PC-9 (cell line): Measurements from ENCODE around the gene CTIF. TPM values are rescaled to one million over a fixed set of nuclear protein-coding genes. Genes with fewer than 3 reads are reported as not detected.

ENCODE experiments used
- BruUV-seq: library from RNA; stranded (reverse); fragments of 400-500 nt; replicated peaks from 2 replicates; lab custom pipeline; 2021; lab: Mats Ljungman, UMichigan
- CTCF ChIA-PET: fragments of 300-600 bp; sonication (Branson Sonifier 250); formaldehyde crosslinking; loops from one replicate; lab custom pipeline; 2022; ENCODE audit warnings: antibody characterized with exemption; lab: Charles Lee
- POLR2A ChIA-PET: fragments of 300-600 bp; sonication (Branson Sonifier 250); formaldehyde crosslinking; loops from one replicate; lab custom pipeline; 2022; ENCODE audit warnings: antibody characterized with exemption; ENCODE audit not compliant: unreplicated experiment; lab: Charles Lee
- DNase-seq, 2 experiments: peaks; one replicate each; pipeline versions ENCODE4 v3.0.0 to v3.0.0-alpha.2; 2015 to 2022; ENCODE audit warnings: mixed read lengths in 1 of 2
- H2AFZ ChIP-seq: fragments of 200-600 bp; sonication (generic); 2 replicates; pipeline ENCODE4 v1.8.1; 2017; ENCODE audit warnings: antibody characterized with exemption
- H3F3A ChIP-seq: fragments of 200-600 bp; sonication (generic); 2 replicates; pipeline ENCODE4 v1.8.1; 2017; ENCODE audit warnings: antibody characterized with exemption, mild to moderate bottlenecking, low read depth; ENCODE audit not compliant: insufficient read depth
- H3K27ac ChIP-seq: fragments of 200-600 bp; sonication (generic); 2 replicates; pipeline ENCODE4 v1.6.1; 2016; ENCODE audit warnings: mixed run types
- H3K27me3 ChIP-seq: fragments of 200-600 bp; sonication (generic); 2 replicates; pipeline ENCODE4 v1.6.1; 2016; ENCODE audit warnings: low read depth, mixed run types; ENCODE audit not compliant: insufficient read depth
- H3K36me3 ChIP-seq: fragments of 200-600 bp; sonication (generic); 2 replicates; pipeline ENCODE4 v1.6.1; 2016; ENCODE audit warnings: low read depth, mixed run types
- H3K4me1 ChIP-seq: fragments of 200-600 bp; sonication (generic); replicated peaks from 2 replicates; pipeline ENCODE4 v1.6.1; 2016; ENCODE audit warnings: mixed run types; ENCODE audit not compliant: insufficient read depth
- H3K4me2 ChIP-seq: fragments of 200-600 bp; sonication (generic); 2 replicates; pipeline ENCODE4 v1.6.1; 2017; ENCODE audit warnings: mixed run types
- H3K4me3 ChIP-seq: fragments of 200-600 bp; sonication (generic); 2 replicates; pipeline ENCODE4 v1.6.1; 2016; ENCODE audit warnings: mixed run types
- H3K79me2 ChIP-seq: fragments of 200-600 bp; sonication (generic); 2 replicates; pipeline ENCODE4 v1.6.1; 2017; ENCODE audit warnings: low read depth, mixed run types
- H3K9me2 ChIP-seq: fragments of 200-600 bp; sonication (generic); 2 replicates; pipeline ENCODE4 v1.8.1; 2017; ENCODE audit warnings: mild to moderate bottlenecking; ENCODE audit not compliant: insufficient read depth
- H3K9me3 ChIP-seq: fragments of 200-600 bp; sonication (generic); 2 replicates; pipeline ENCODE4 v1.8.1; 2016; ENCODE audit warnings: low read depth; ENCODE audit not compliant: insufficient read depth
- H4K20me1 ChIP-seq: fragments of 200-600 bp; sonication (generic); 2 replicates; pipeline ENCODE4 v1.8.1; 2017; ENCODE audit not compliant: insufficient read depth
- EZH2 ChIP-seq: fragments of 200-600 bp; sonication (generic); IDR thresholded peaks from 2 replicates; pipeline ENCODE4 v1.8.0; 2017; ENCODE audit warnings: antibody characterized with exemption, low read depth
- intact Hi-C: fragments of 100-400 bp; cut with micrococcal nuclease; formaldehyde crosslinking; loops from one replicate; pipeline ENCODE4 v1.10.0; 2022; ENCODE audit not compliant: unreplicated experiment
- total RNA-seq: library from RNA; stranded (reverse); gene quantifications from 2 replicates; pipeline ENCODE4 v1.2.3, GENCODE V29; 2021
- TF ChIP-seq, protein P1 (sequence below): fragments of 200-600 bp; sonication (generic); conservative IDR thresholded peaks from 2 replicates; pipeline ENCODE4 v1.6.1; 2017; ENCODE audit warnings: mixed run types, antibody characterized with exemption, mild to moderate bottlenecking, moderate library complexity

CTIF gene
- total RNA-seq, 1 experiment from 2014 or later = 26.2 TPM

GRCh38 chr18:48901145-48902022, 362.6 kb downstream of the CTIF start:
- H4K20me1 ChIP-seq = no peaks in the 10 kb centered on the region
- no TSS peak for BruUV-seq
- no peaks in the 10 kb centered on the region for H3K79me2 ChIP-seq
- no peaks in the 10 kb centered on the region for H3K36me3 ChIP-seq
- H3K27me3 ChIP-seq = no peaks in the 10 kb centered on the region
- peaks cover 18% of the 10 kb centered on the region for H3F3A ChIP-seq
- intact Hi-C loops = loop anchor here (2.0 to 5.0 kb wide), 3 partner anchors 49 to 91 kb away; partner anchors contain the start of gene SMAD7
- H2AFZ ChIP-seq = no peak overlapping the region
- no peaks in the 10 kb centered on the region for H3K9me2 ChIP-seq
- POLR2A ChIA-PET = interaction anchor here (0.7 kb wide), 1 partner anchor 122 kb away, joined by 4 read pairs; no protein-coding TSS in a partner anchor
- no peak for DNase-seq
- peak overlapping the region; percentile 58 for H3K4me2 ChIP-seq
- CTCF ChIA-PET = no interaction called here
- H3K27ac ChIP-seq = no peak overlapping the region
- peaks cover 12% of the 10 kb centered on the region for H3K9me3 ChIP-seq
- no peak for TF ChIP-seq EZH2
- TF ChIP-seq, protein P1, sequence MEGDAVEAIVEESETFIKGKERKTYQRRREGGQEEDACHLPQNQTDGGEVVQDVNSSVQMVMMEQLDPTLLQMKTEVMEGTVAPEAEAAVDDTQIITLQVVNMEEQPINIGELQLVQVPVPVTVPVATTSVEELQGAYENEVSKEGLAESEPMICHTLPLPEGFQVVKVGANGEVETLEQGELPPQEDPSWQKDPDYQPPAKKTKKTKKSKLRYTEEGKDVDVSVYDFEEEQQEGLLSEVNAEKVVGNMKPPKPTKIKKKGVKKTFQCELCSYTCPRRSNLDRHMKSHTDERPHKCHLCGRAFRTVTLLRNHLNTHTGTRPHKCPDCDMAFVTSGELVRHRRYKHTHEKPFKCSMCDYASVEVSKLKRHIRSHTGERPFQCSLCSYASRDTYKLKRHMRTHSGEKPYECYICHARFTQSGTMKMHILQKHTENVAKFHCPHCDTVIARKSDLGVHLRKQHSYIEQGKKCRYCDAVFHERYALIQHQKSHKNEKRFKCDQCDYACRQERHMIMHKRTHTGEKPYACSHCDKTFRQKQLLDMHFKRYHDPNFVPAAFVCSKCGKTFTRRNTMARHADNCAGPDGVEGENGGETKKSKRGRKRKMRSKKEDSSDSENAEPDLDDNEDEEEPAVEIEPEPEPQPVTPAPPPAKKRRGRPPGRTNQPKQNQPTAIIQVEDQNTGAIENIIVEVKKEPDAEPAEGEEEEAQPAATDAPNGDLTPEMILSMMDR = no peak
- peaks cover 45% of the 10 kb centered on the region for H3K4me1 ChIP-seq
- H3K4me3 ChIP-seq = no peak overlapping the region

- Histone ChIP-seq H3K4me2 (peak overlapping the region; percentile 58), H3K36me3 (no peaks in the 10 kb centered on the region), H3K27me3 (no peaks in the 10 kb centered on the region), H3K9me3 (peaks cover 12% of the 10 kb centered on the region), H3K27ac (no peak overlapping the region), H2AFZ (no peak overlapping the region), H3K9me2 (no peaks in the 10 kb centered on the region), H3K4me3 (no peak overlapping the region), H4K20me1 (no peaks in the 10 kb centered on the region), H3K79me2 (no peaks in the 10 kb centered on the region), H3K4me1 (peaks cover 38% of the 10 kb centered on the region), H3F3A (peaks cover 12% of the 10 kb centered on the region)
- no TSS peak for BruUV-seq
- DNase-seq = peak; percentile 72 to 88
- CTCF ChIA-PET = no interaction called here
- POLR2A ChIA-PET = interaction anchor here (0.7 kb wide), 1 partner anchor 121 kb away, joined by 4 read pairs; no protein-coding TSS in a partner anchor
- intact Hi-C loops = loop anchor here (2.0 to 5.0 kb wide), 2 partner anchors 49 to 90 kb away; partner anchors contain the start of gene SMAD7
- TF ChIP-seq, protein P1 = no peak
- TF ChIP-seq EZH2 = no peak
Observed at GRCh38 chr18:48902023-48902855, 363.4 kb downstream of the CTIF start.
